Measurements from ENCODE around the gene RAPSN. TPM values are rescaled to one million over a fixed set of nuclear protein-coding genes. Genes with fewer than 3 reads are reported as not detected.

The RAPSN gene
- polyA plus RNA-seq, 3 donors: 1.2 TPM; not detected in 2

- no peaks in the 10 kb centered on the region for H3K4me1 ChIP-seq (ENCODE audit: control insufficient read depth in 1 of 2, insufficient read depth in 2 of 2, low read length in 2 of 2)
- no peaks in the 10 kb centered on the region for H4K20me1 ChIP-seq (ENCODE audit: insufficient read depth, low read length)
- no peak overlapping the region for H3K4me3 ChIP-seq (replicated peaks in 1 of 3; ENCODE audit: low read depth in 2 of 3, low read length in 3 of 3)
- H3K27me3 ChIP-seq (ENCODE audit: control insufficient read depth in 2 of 2, insufficient read depth in 2 of 2, low read length in 2 of 2): no peaks in the 10 kb centered on the region
- H3K27me3 Mint-ChIP-seq (ENCODE audit: low read depth in 3 of 3): peaks cover 0 to 2% (median 0%) of the 10 kb centered on the region in 3 donors
- no peak for TF ChIP-seq CTCF (IDR thresholded peaks at IDR 0.05)
- H3K36me3 Mint-ChIP-seq: no peaks in the 10 kb centered on the region
- no peaks in the 10 kb centered on the region for H3K4me1 Mint-ChIP-seq
- H3K9me3 Mint-ChIP-seq: peaks cover 0 to 1% (median 0%) of the 10 kb centered on the region in 7 donors
- no peak overlapping the region for H3K27ac ChIP-seq (ENCODE audit: low read depth in 1 of 2, low read length in 2 of 2)
- H3K79me2 ChIP-seq (ENCODE audit: insufficient read depth, low read length): no peaks in the 10 kb centered on the region
- no peak overlapping the region for H3K4me2 ChIP-seq (replicated peaks; ENCODE audit: extremely low read depth, low read length, poor library complexity, severe bottlenecking)
- H3K36me3 ChIP-seq (replicated peaks in 1 of 2; ENCODE audit: control insufficient read depth in 1 of 2, insufficient read depth in 2 of 2, low read length in 2 of 2): no peaks in the 10 kb centered on the region
- H3K9ac ChIP-seq (ENCODE audit: insufficient read depth, low read length, poor library complexity, severe bottlenecking): no peak overlapping the region
- WGBS (ENCODE audit: insufficient coverage): 97% methylated on average over 9 of the region's 9 CpGs
- no peak overlapping the region for H2AFZ ChIP-seq (ENCODE audit: insufficient read depth, low read depth, low read length, poor library complexity, severe bottlenecking)
- H3K9me3 ChIP-seq (replicated peaks in 1 of 2; ENCODE audit: control insufficient read depth in 1 of 2, insufficient read depth in 1 of 2, low read length in 2 of 2): no peaks in the 10 kb centered on the region
- H3K4me3 Mint-ChIP-seq: no peak overlapping the region
- intact Hi-C loops (cut with micrococcal nuclease): no loop called here
- H3K27ac Mint-ChIP-seq: no peak overlapping the region
- no peak for DNase-seq
Observed at GRCh38 chr11:47446833-47447232, 2.1 kb downstream of the RAPSN start.

GRCh38 chr11:47445840-47446239 is 3.1 kb downstream of the RAPSN start:
- no peaks in the 10 kb centered on the region for H3K9me3 Mint-ChIP-seq
- H3K4me1 ChIP-seq (ENCODE audit: control insufficient read depth in 1 of 2, insufficient read depth in 2 of 2, low read length in 2 of 2): no peaks in the 10 kb centered on the region
- no peaks in the 10 kb centered on the region for H3K27me3 ChIP-seq (ENCODE audit: control insufficient read depth in 2 of 2, insufficient read depth in 2 of 2, low read length in 2 of 2)
- H3K4me3 Mint-ChIP-seq: no peak overlapping the region
- H3K4me1 Mint-ChIP-seq: no peaks in the 10 kb centered on the region
- WGBS (ENCODE audit: insufficient coverage): 97% methylated on average over 4 of the region's 4 CpGs
- no peaks in the 10 kb centered on the region for H3K36me3 ChIP-seq (replicated peaks in 1 of 2; ENCODE audit: control insufficient read depth in 1 of 2, insufficient read depth in 2 of 2, low read length in 2 of 2)
- no peaks in the 10 kb centered on the region for H3K79me2 ChIP-seq (ENCODE audit: insufficient read depth, low read length)
- peak overlapping the region in 1 of 7 donors; percentile 8 for H3K27ac Mint-ChIP-seq
- H3K4me3 ChIP-seq (replicated peaks in 1 of 3; ENCODE audit: low read depth in 2 of 3, low read length in 3 of 3): no peak overlapping the region
- intact Hi-C loops (cut with micrococcal nuclease): no loop called here
- H3K27ac ChIP-seq (ENCODE audit: low read depth in 1 of 2, low read length in 2 of 2): no peak overlapping the region
- no peaks in the 10 kb centered on the region for H3K9me3 ChIP-seq (replicated peaks in 1 of 2; ENCODE audit: control insufficient read depth in 1 of 2, insufficient read depth in 1 of 2, low read length in 2 of 2)
- no peak for DNase-seq
- H4K20me1 ChIP-seq (ENCODE audit: insufficient read depth, low read length): no peaks in the 10 kb centered on the region
- H2AFZ ChIP-seq (ENCODE audit: insufficient read depth, low read depth, low read length, poor library complexity, severe bottlenecking): no peak overlapping the region
- H3K9ac ChIP-seq (ENCODE audit: insufficient read depth, low read length, poor library complexity, severe bottlenecking): no peak overlapping the region
- peaks cover 0 to 1% (median 0%) of the 10 kb centered on the region in 3 donors for H3K27me3 Mint-ChIP-seq (ENCODE audit: low read depth in 3 of 3)
- H3K36me3 Mint-ChIP-seq: no peaks in the 10 kb centered on the region
- H3K4me2 ChIP-seq (replicated peaks; ENCODE audit: extremely low read depth, low read length, poor library complexity, severe bottlenecking): no peak overlapping the region
- no peak for TF ChIP-seq CTCF (IDR thresholded peaks at IDR 0.05)
